Neural progenitor cell (in vitro differentiated cells): Measurements from ENCODE around the gene POU2F2. TPM values are rescaled to one million over a fixed set of nuclear protein-coding genes. Genes with fewer than 3 reads are reported as not detected.
A peak's percentile ranks its signal among the peaks of the same experiment; 100 is the strongest.

Experiments used
- DNase-seq: peaks from one replicate; pipeline ENCODE4 v3.0.0-alpha.2; 2016; ENCODE audit warnings: low spot score
- H2AFZ ChIP-seq: fragments of 200-600 bp; sonication (generic); replicated peaks from 2 replicates; pipeline ENCODE4 v1.6.1; 2016; ENCODE audit warnings: antibody characterized with exemption
- H3F3A ChIP-seq: fragments of 200-600 bp; sonication (generic); 2 replicates; pipeline ENCODE4 v1.6.1; 2016; ENCODE audit warnings: antibody characterized with exemption, low read depth
- H3K27ac ChIP-seq: fragments of 200-600 bp; sonication (generic); 2 replicates; pipeline ENCODE4 v1.5.1; 2016; ENCODE audit warnings: mild to moderate bottlenecking
- H3K27me3 ChIP-seq: fragments of 200-600 bp; sonication (generic); 2 replicates; pipeline ENCODE4 v1.6.1; 2016; ENCODE audit warnings: mild to moderate bottlenecking, moderate library complexity
- H3K36me3 ChIP-seq: fragments of 200-600 bp; sonication (generic); 2 replicates; pipeline ENCODE4 v1.5.1; 2016
- H3K4me1 ChIP-seq: fragments of 200-600 bp; sonication (generic); 2 replicates; pipeline ENCODE4 v1.6.1; 2016; ENCODE audit warnings: mixed run types
- H3K4me2 ChIP-seq: fragments of 200-600 bp; sonication (generic); 2 replicates; pipeline ENCODE4 v1.6.1; 2016
- H3K4me3 ChIP-seq: fragments of 200-600 bp; sonication (generic); 2 replicates; pipeline ENCODE4 v1.5.1; 2016
- H3K79me2 ChIP-seq: fragments of 200-600 bp; sonication (generic); 2 replicates; pipeline ENCODE4 v1.6.1; 2016; ENCODE audit warnings: low read depth
- H3K9ac ChIP-seq: fragments of 200-600 bp; sonication (generic); 2 replicates; pipeline ENCODE4 v1.6.1; 2016
- H3K9me3 ChIP-seq: fragments of 200-600 bp; sonication (generic); 2 replicates; pipeline ENCODE4 v1.5.1; 2016; ENCODE audit warnings: low read depth
- H4K20me1 ChIP-seq: fragments of 200-600 bp; sonication (generic); 2 replicates; pipeline ENCODE4 v1.6.1; 2016; ENCODE audit warnings: low read depth
- H3K27ac Mint-ChIP-seq: 3 replicates; pipeline ENCODE4 v1.8.0; 2021; ENCODE audit warnings: mixed read lengths
- H3K27me3 Mint-ChIP-seq: 2 replicates; pipeline ENCODE4 v1.8.0; 2022; ENCODE audit warnings: low read depth, mild to moderate bottlenecking, inconsistent platforms, moderate library complexity, mixed read lengths; ENCODE audit not compliant: insufficient read depth
- H3K36me3 Mint-ChIP-seq: 3 replicates; pipeline ENCODE4 v1.8.0; 2021; ENCODE audit warnings: mixed read lengths
- H3K4me1 Mint-ChIP-seq: 3 replicates; pipeline ENCODE4 v1.8.0; 2021; ENCODE audit warnings: mixed read lengths
- H3K4me3 Mint-ChIP-seq: 3 replicates; pipeline ENCODE4 v1.8.0; 2021; ENCODE audit warnings: mild to moderate bottlenecking, moderate library complexity, mixed read lengths
- H3K9me3 Mint-ChIP-seq: 3 replicates; pipeline ENCODE4 v1.8.0; 2020; ENCODE audit warnings: mixed read lengths
- CTCF ChIP-seq: fragments of 200-600 bp; sonication (generic); IDR thresholded peaks from 2 replicates; pipeline ENCODE4 v1.5.1; 2017; ENCODE audit warnings: antibody characterized with exemption, mild to moderate bottlenecking
- EZH2 ChIP-seq: fragments of 200-600 bp; sonication (generic); IDR thresholded peaks from 2 replicates; pipeline ENCODE4 v1.6.1; 2017; ENCODE audit warnings: antibody characterized with exemption, mild to moderate bottlenecking, moderate library complexity
- EZH2phosphoT487 ChIP-seq: fragments of 200-600 bp; sonication (generic); IDR thresholded peaks from 2 replicates; pipeline ENCODE4 v1.6.1; 2017; ENCODE audit warnings: antibody characterized with exemption
- total RNA-seq: library from RNA; depleted of rRNA; stranded (reverse); fragments of >200 nt; gene quantifications from 2 replicates; pipeline ENCODE4 v1.2.3, GENCODE V29; 2015; ENCODE audit warnings: low replicate concordance

POU2F2 gene
- total RNA-seq, 1 donor from 2014 or later, result 0.69 TPM

- Histone ChIP-seq H3K9ac (no peak overlapping the region), H3K9me3 (no peaks in the 10 kb centered on the region), H3K27me3 (peaks cover 4% of the 10 kb centered on the region), H3K4me3 (peak overlapping the region; percentile 42), H2AFZ (peak overlapping the region; percentile 85), H3K36me3 (no peaks in the 10 kb centered on the region), H3K4me1 (peaks cover 13% of the 10 kb centered on the region), H3K79me2 (no peaks in the 10 kb centered on the region), H3K4me2 (peak overlapping the region; percentile 76), H3K27ac (no peak overlapping the region), H3F3A (peaks cover 11% of the 10 kb centered on the region), H4K20me1 (no peaks in the 10 kb centered on the region)
- H3K27ac Mint-ChIP-seq, result no peak overlapping the region
- DNase-seq, result peak; percentile 59
- H3K36me3 Mint-ChIP-seq, result no peaks in the 10 kb centered on the region
- TF ChIP-seq EZH2, result no peak
- TF ChIP-seq CTCF, result peak; percentile 18
- H3K4me1 Mint-ChIP-seq, result peaks cover 16% of the 10 kb centered on the region
- peaks cover 10% of the 10 kb centered on the region for H3K27me3 Mint-ChIP-seq
- H3K9me3 Mint-ChIP-seq, result no peaks in the 10 kb centered on the region
- H3K4me3 Mint-ChIP-seq, result no peak overlapping the region
These were observed 35.9 kb downstream of the POU2F2 start for GRCh38 chr19:42096255-42096837.

GRCh38 chr19:42095814-42096230 lies 36.4 kb downstream of the POU2F2 start:
- peaks cover 16% of the 10 kb centered on the region for H3K4me1 Mint-ChIP-seq
- Histone ChIP-seq H3K4me3 (peak overlapping the region; percentile 42), H3K9me3 (no peaks in the 10 kb centered on the region), H3K27me3 (peaks cover 4% of the 10 kb centered on the region), H3K36me3 (no peaks in the 10 kb centered on the region), H3K4me2 (peak overlapping the region; percentile 76), H3K4me1 (peaks cover 13% of the 10 kb centered on the region), H3K27ac (no peak overlapping the region), H3K79me2 (no peaks in the 10 kb centered on the region), H3F3A (peaks cover 11% of the 10 kb centered on the region), H3K9ac (no peak overlapping the region), H2AFZ (peak overlapping the region; percentile 85), H4K20me1 (no peaks in the 10 kb centered on the region)
- peak; percentile 83 for DNase-seq
- H3K9me3 Mint-ChIP-seq, result no peaks in the 10 kb centered on the region
- H3K27me3 Mint-ChIP-seq, result peaks cover 8% of the 10 kb centered on the region
- H3K36me3 Mint-ChIP-seq, result no peaks in the 10 kb centered on the region
- no peak overlapping the region for H3K4me3 Mint-ChIP-seq
- TF ChIP-seq EZH2phosphoT487 (no peak), CTCF (no peak), EZH2 (no peak)
- no peak overlapping the region for H3K27ac Mint-ChIP-seq

GRCh38 chr19:42095142-42095813 lies 37.0 kb downstream of the POU2F2 start:
- Mint-ChIP-seq H3K27me3 (peaks cover 11% of the 10 kb centered on the region), H3K4me3 (no peak overlapping the region), H3K9me3 (no peaks in the 10 kb centered on the region), H3K27ac (no peak overlapping the region), H3K4me1 (peaks cover 16% of the 10 kb centered on the region), H3K36me3 (no peaks in the 10 kb centered on the region)
- H3K27me3 ChIP-seq, result peaks cover 4% of the 10 kb centered on the region
- no peaks in the 10 kb centered on the region for H3K9me3 ChIP-seq
- peak overlapping the region; percentile 85 for H2AFZ ChIP-seq
- no peak for DNase-seq
- H3K4me3 ChIP-seq, result no peak overlapping the region
- H3F3A ChIP-seq, result peaks cover 11% of the 10 kb centered on the region
- TF ChIP-seq EZH2 (no peak), CTCF (no peak), EZH2phosphoT487 (no peak)
- H3K4me1 ChIP-seq, result peaks cover 13% of the 10 kb centered on the region
- no peaks in the 10 kb centered on the region for H3K36me3 ChIP-seq
- H4K20me1 ChIP-seq, result no peaks in the 10 kb centered on the region
- no peak overlapping the region for H3K27ac ChIP-seq
- H3K79me2 ChIP-seq, result no peaks in the 10 kb centered on the region
- peak overlapping the region; percentile 76 for H3K4me2 ChIP-seq
- no peak overlapping the region for H3K9ac ChIP-seq
